ENCODE results near the gene IRX2.

IRX2 gene
- total RNA-seq: 0 reads per million in 3 experiments

DNA sequence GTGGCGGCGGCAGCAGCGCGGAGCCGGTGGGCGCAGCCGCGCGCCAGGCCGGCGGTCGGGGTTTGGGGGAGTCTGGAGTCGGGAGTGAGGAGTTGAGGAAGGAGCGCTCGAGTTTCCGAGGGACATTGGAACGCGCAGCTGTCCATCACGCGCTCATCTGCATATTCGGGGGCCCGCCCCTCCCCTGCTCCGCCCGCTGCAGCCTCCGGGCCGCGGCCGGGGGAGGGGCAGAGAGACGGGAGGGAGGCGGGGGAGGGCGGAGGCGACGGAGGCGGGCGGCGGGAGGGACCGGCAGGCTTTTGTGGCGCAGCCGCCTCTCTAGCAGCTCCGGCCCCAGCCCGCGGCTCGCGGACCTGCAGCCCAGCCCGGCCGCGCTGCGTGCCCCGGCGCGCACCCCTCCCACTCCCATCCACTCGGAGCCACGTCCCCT, at the start of gene IRX2:
Gene IRX2 (minus strand): TSS at position 86 of the 430 bp plus-strand sequence. CDS start 264 bp downstream, outside the sequence.
- DNase-seq: no peak

DNA sequence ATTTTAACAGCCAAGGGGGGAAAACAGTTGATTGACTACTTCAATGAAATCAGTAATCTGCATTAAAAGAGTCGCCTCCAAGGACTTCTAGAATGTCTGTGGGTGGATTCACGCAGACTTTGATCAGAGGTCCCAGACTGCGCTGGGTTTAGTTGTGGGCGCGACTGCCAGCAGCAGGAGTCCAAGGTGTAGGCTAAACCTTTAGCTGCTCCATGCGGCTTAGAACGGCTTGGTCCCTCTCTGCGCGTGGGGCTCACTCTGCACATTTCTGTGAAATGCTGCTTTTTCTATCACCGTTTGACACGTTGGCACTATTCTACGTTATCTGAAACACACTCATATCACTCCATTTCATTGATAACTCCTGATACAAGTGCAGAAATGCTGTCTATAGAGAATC, 48.6 kb upstream of the IRX2 start:
- no peak for DNase-seq

DNA sequence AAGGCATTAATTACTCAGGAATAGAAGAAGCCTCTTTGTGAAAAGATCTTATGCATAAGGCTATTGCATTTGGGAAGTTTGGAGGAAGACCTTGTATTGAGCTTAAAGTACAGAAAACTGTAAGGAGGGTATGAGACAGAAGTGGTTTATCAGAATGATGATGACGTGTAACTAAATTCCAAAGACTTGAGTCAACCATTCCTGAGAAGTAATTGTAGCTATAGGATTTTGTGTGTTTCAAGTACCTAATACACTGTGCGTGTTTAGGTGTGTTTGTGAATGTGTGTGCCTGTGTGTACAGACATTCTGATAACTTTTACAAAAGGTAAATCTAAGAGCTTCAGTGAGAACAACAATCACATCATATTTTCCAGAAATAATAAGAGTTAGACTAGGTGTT, 46.5 kb upstream of the IRX2 start:
- DNase-seq: no peak

DNA sequence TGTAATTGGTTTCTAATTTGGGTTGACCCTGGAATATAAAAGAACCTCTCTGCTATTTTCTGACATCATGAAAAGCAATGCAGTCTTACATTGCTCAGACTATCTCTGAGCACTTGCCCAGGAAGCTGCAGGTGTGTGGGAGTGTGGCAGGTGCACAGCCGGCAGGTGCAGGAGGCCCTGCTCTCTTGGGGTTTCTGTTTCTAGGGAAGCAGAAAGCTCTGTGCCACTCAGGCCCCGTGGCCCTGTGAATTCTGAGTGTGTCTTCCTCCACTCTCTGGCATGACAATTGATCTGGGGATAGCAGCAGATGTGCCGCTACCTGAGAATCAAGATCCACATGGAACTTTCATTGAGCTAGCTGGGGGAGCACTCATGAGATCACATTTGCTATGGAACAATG, 45.7 kb upstream of the IRX2 start:
- no peak for DNase-seq

DNA sequence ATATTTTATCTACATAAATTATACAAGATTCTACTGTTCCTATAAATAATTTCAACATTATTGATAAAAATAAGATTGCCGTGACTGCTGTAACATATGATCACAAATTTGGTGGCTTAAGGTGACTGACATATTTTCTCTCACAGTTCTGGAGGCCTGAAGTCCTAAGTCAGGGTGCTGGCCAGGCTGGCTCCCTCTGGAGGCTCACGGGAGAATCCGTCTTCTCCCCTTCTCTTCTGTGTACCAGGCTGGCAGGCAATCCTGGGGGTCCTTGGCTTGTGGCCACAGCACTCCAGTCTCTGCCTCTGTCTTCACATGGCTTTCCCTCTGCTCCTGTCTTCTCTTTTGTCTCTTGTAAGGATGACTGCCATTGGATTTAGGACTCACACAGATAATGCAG, 31.7 kb upstream of the IRX2 start:
- DNase-seq: no peak

DNA sequence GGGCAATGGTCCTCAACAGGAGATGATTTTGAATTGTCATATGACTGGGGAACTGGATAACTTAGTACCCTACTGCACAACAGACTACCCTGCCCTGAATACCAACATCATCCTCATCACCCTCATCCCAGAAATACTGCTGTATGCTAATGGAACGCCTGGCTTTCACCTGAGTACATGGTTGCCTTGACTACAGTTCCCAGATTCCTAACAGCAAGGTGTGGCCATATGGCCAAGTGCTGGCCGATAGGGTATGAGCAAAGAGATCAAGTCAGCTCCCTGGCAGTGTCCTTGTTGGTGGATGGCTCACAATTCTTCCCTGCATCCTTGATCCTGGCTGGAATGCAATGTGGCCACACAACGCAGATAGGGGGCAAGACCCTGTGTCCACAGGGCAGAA, 31.2 kb upstream of the IRX2 start:
- DNase-seq: no peak

DNA sequence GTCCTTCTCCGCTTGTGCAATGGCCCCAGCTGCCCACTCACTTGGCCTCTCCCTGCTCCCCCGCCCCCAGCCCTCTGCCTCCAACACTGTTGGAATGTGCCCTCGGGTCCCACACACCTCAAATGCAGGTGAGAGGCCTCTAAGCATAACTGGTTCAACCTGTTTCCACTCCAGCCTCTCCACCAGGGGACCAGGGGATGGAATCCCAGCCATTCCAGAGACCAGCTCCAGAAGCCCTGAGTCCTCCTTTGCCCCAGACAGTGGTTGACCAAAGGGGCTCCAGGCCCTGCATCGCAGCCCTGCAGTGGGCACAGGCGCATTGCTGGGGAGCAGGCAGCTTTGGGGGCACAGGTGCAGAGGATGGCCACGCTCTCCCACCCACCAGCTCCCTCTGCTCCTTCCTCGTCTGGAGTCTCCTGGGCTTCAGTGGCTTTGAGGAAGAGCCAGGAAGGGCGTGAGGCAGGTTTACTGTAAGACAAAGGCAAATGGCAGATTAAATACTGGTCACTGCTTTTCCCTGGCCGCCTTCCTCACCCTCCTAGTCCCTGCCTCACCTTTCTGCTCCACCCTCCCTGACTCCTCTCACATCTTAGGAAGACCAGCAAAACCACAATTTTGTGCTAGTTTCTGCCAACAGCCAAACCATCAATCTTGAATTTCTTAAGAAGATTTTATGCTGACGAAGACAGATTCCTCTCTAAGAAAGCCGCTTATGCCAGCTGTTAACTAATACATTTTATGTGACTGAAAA, 29.1 kb upstream of the IRX2 start:
- no peak for DNase-seq

DNA sequence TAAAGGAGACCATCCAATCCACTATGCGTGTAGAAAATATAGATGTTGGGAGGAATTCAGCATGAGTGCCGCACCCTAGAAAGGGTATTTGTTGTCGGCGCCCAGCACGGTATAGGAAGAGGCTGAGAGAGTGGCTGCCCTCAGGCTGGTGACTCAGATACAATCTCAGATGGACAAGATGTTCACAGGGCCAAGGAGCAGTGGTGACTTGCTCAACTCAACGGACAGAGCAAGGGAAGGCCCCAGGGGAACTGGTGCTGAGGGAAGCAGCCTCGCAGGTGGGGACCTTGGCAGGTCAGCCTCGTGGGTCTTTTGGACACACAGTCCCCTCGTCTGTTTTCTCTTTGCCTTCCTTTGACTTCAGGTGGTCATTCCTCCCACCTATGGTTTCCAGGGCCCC, 28.0 kb upstream of the IRX2 start:
- DNase-seq: no peak

DNA sequence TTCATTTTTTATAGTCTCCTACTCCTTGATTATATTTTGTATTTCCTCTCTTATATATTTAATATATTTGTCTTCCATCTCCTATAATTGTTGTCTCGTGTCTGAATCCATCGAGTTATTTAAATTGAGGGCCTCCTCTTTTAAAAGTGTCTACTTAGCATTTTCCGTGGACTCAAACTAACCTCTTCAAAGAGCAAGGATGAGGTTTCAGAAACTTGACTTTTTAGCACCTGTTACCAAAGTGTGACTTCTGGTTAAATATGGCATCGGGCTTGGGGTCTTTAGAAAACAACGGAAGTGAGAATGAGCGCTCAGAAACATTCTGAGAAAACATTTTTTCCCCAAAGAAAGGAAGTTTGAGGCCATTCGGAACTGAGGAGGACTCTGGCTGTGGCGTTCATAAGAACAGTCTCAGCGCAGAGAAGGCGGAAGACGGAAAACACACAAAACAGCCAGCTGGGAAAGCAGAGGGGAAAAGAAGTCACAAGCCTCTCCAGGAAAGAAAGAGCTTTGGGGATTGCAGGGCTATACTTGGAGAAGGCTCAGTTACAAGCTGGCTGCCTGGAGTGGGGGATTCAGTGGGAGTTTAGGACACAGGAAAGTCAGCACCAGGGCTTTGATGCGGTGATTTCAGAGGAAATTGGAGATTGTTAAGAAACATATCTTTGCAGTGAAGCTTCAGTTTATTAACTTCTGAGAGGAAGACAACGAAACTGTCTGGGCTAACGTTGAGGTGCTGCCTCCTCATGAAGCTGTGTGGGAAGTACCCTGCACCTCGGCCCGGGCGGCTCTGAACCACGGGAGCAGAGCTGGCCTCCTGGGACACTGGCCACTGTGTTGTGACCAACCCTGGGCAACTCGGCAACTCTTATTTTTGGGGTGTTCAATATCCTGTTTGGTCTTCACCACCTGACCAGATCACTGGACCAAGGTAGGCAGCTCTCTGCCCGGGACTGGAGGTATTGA, 25.1 kb upstream of the IRX2 start:
- no peak for DNase-seq

DNA sequence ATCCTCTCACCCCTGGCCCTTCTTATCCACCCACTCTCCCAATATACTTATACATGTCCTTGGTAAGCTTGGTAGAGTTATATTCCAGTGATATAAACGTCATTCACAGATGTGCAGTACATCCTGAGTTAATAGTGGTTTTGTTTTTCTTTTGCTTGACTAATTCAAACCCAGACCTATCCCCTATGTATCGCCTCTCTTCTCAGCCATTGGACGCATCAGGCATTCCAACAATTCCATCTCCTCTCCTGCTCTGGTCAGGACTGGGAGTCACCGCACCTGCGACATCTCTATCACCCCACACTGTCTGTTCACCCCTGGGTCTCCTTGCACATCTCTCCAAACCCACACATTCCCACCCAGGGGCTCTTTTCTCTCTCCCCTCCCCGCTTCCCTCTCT, 21.9 kb upstream of the IRX2 start:
- no peak for DNase-seq

DNA sequence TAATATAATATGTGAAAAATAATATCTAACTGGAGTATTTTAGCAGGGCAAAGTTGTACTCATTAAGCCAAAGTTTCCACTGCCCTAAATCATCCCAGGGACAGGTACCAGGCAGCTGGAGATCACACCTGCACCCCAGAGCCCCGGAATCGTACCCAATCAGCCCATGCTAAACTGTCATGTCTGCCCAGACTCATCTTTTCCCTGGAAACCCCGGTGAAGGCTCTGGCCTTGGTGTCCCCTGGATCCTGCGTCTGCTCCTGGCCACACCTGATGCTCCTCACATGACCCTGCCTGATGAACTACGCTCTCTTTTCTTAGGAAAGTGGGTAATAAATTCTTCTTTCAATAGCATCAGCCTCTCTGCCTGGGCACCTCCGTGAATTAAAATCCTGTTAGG, 15.6 kb upstream of the IRX2 start:
- no peak for DNase-seq

DNA sequence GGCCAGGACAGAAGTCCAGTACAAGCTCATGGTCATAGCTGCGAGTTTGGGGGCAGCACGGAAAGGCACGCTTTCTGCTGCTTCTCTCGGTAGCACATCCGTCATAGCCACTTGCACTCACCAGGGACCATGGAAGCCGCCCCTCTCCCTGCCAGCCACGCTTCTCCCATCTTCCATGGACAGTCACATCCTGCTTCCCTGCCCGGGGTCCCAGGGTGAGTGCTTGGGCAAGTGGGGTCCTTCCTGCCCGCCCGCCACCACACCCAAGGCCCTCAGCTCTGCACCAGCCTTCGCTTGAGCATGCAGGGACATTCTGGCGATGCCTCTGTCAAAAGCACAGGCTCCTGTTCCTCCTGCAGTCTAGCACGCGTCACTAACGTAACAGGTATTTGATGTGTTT, 13.1 kb upstream of the IRX2 start:
- no peak for DNase-seq

DNA sequence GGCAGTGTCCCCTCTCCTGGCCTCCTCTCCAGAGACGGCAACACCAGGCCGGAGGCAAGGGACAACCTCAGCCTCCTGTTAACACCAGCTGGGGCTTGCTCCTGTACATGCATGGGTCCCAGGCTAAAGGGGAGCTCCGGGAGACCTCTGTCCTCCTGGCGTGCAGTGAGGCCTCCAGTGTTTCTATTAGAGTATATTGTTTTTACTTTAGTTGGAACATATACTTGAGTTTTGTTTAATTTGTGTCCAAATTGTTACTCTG, 12.0 kb upstream of the IRX2 start:
- DNase-seq: no peak

DNA sequence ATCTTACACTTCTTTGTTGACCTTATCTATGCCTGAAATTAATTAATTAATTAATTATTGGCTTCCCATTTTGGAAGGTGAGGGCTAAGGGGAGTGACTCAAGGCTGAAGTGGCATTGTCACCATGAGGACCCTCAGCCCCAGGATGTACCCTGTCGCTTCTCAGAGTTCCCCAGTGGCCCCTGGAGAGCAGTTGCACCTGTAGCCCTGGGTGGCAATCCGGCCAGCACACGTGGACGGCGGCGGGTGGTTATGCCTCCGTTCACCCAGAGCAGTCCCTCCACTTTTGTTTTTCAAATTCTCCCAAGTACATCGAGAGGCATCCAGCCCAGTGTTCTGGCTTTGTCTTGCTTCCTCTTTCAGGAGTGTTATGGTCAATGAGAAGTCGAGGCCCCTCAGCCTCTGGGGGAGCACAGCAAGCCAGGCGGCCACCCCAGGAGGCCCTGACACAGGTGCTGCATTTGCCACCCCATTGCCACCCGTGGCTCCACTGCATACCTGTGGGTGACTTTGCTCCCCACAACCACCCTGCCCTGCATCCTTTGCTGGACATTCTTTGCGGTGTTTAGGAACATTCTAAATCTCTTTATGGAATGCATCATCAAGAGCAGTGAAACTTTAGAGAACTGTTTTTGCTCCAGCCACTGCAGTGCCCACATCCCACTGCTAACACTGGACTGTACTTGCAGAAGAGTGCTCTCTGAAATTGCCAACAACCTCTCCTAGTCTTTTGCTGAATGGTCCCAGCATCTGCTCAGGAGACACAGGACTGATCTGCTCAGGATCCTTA, 11.5 kb upstream of the IRX2 start:
- DNase-seq: no peak

DNA sequence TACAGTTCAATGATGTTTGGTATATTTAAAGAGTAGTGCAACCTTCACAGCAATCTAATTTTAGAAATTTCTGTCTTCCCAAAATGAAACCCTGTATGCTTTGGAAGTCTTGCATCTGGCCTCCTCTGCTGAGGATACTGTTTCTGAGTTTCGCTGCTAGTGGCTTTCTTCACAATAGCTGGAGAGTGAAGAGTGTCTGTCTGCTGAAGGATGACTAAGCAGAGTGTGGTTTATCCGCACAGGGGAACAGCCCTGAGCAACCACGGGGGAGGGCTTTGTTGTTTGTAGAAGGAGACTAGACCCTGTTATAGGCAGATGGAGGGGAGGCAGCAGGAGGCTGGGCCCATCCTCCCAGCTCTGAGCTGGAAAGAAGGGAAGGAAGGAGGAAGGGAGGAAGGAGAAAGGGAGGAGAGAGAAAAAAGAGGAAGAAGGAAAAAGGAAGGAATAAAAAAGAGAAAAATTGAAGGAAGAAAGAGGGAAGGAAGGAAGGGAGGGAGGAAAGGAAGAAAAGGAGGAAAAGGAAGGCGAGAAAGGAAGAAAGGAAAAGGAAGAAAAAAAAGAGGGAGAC, 10.5 kb upstream of the IRX2 start:
- no peak for DNase-seq

DNA sequence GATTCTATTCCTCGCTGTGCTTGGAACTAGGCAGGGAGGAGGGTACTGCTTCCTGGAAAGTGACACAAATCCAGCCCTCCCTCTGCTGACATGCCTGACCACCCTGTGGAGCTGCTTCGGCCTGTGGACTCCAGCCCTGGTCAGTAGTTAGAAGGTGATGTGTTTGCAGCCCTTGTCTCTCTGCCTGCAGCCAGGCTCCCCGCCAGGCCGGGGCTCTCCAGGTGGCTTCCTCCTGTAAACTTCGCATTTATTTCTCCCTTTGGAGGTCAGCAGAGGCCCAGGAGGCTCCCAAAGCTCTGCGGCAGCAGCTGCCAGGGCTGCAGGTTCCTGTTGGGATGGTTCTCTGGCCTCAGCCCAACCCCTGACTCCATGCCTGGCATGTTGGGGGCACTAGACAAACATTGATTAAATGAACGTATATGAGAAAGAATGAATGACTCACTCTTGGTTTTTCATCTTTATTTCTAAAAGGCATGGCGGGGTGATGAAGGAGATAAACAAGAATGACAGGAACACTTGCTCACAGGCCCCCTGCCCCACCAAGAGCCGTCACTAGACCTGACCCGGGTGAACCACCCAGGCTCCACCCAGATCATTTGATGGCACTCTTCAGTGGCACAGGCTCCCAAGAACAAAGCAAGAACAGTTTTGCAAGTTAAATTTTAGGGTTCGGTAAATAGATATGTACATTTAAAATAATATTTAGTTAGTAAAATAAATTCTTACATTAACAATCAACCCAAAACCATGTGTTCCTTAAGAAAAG, 8.4 kb upstream of the IRX2 start:
- DNase-seq: no peak

DNA sequence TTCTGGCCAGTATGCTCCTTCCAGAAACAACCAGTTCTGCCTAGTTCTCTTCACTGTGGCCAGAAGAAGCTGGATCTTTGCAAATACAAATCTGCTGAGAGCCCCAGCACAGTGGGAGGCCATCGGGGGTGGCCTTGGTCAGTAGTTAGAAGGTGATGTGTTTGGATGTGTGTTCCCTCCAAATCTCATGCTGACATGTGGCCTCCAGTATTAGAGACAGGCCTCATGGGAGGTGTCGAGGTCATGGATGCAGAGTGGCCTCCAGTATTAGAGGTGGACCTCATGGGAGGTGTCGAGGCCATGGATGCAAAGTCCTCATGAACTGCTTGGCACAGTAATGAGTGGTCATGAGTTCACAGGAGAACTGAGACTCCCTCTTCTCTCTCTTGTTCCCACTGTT, 7.6 kb upstream of the IRX2 start:
- no peak for DNase-seq

DNA sequence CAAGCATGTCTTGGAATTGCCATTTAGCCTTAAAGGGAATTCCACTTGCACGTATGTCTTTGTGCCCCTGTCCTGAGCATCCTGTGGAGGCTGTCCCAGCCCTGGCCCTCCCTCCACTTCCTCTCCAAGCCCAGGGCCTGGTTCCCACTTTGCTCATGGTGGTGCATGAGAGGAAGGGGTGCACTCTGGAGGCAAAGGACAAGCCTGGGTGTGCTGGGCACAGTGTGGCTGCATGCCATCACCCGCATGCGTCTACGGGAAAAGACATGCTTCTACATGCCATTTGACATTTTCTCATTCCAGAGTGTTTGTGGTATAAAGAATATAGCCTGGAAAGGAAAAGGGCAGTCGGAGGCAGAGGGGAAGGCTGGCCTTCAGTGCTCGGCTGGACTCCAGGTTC, 7.2 kb upstream of the IRX2 start:
- no peak for DNase-seq

DNA sequence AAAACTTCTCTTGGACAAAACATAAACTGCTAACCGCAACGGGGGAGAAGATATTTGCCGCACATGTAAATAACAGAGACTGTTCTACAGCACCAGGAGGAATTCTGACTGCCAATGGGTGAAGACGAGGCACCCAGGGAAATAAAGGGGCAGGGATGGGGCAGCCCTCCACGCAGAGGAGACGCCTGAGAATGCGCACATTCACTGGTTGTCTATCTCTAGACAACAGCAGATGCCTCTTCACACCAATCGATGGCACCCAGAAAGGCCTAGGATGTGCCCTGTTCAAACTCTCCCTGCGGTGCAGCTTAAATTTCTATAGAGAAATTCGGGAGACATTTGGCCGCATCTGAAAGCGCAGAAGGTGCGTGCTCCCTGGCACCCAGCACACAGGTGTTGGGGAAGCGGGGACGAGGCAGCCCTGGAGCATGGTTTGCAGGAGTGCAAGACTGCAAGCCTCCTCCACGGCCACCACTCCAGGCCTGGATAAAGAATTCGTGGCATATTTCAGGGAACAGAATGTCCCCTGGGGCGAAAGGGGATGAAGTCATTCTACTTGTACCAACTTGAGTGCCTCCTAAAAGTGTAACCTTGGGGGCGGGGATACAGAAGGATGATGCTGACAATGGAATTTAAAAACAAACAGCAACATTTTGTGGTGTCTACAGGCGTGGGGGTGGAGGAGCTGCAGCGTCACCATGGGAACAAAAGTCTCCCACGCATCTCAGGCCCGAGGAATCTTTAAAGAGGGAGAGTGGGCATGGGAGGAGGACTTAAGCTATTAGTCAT, 6.3 kb upstream of the IRX2 start:
- DNase-seq: no peak

DNA sequence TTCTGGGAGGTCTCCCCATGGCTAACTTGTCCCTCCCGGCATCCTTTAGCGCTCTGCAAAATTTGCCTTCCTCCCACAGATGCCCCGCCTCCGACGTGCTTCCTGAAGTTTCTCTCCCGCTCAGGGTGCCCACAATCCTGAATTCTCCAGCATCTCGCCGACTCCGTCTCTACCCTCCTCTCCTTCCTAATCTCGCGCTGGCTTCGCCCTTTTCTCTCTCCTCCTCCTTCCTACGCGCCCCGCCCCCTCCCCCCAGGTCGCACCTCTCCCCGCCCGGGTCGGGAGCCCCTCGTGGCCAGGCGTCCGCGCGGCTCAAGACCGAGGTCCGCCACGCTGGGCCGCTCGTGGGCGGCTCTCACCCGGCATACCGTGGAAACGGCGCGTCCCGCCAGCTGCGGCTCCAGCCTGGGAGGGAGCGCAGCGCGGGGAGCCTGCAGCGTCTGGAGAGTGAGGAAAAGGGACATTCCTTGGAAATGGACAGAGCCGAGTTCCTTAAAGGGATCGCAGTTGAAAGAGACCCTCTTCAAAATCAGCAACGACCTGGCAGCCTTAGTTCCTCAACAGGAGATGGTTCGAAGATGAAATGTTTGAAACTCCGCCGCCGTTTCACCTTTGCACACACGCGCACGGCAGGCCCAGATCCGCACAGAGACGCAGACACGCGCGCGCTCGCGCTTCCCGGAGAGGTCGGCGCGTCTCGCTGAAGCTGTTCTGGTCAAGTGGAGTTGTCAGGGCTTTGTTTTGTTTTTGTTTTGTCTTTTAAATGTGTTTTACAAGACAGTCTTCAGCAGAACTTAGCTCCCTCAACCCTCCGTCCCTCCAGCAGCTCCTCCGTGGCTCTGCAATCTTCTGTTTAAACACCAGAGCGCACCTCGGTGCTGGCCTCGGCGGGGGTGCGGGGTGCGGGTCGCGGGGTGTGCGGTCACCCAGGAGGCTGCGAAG, 5.0 kb upstream of the IRX2 start:
- DNase-seq: no peak
